K562 (cell line): ENCODE data around the gene NTN4. TPM values are rescaled to one million over a fixed set of nuclear protein-coding genes. Genes with fewer than 3 reads are reported as not detected.

Source experiments
- ATAC-seq: fragments of 200-7000 bp; cut with Tn5 transposase; 3 replicates; pipeline ENCODE4 v1.9.1; 2020; ENCODE audit warnings: moderate library complexity
- BruUV-seq: library from RNA; stranded (reverse); fragments of 400-500 nt; replicated peaks from 2 replicates; lab custom pipeline; 2021; lab: Mats Ljungman, UMichigan
- CTCF ChIA-PET: fragments of 300-600 bp; formaldehyde crosslinking; extraction: SDS; loops from one replicate; lab custom pipeline; 2021; ENCODE audit warnings: low intra/inter-chr PET ratio; lab: Yijun Ruan, JAX
- POLR2A ChIA-PET: fragments of 300-600, 350-650 bp; sonication (Branson Sonifier 250); formaldehyde crosslinking; extraction: SDS; loops from one replicate; lab custom pipeline; 2021; ENCODE audit warnings: antibody characterized with exemption, inconsistent platforms; lab: Yijun Ruan, JAX
- DNase-seq, 4 experiments: peaks; one replicate each; pipeline versions ENCODE4 v3.0.0 to v3.0.0-alpha.2; 2011 to 2018; ENCODE audit warnings: low spot score in 3 of 4, mixed read lengths in 3 of 4; ENCODE audit errors: extremely low read depth in 1 of 4
- FAIRE-seq: peaks from 2 replicates; lab custom pipeline; 2011; peaks lifted over from hg19 to GRCh38; lab: Jason Lieb, UNC
- H2AFZ ChIP-seq: 2 replicates; pipeline ENCODE4 v1.6.0; 2011; ENCODE audit warnings: low read depth, low read length, control low read depth, inconsistent platforms
- H3K27ac ChIP-seq: fragments of 200-600 bp; 3 replicates; pipeline ENCODE4 v1.8.0; 2011; ENCODE audit warnings: low read depth, mild to moderate bottlenecking, control low read depth, inconsistent platforms, low read length, moderate library complexity, mixed read lengths; ENCODE audit errors: extremely low read depth
- H3K27me3 ChIP-seq, 2 experiments: fragments of 300-600 bp in 1 of 2; 2 replicates in 1 of 2; 3 replicates in 1 of 2; pipeline versions ENCODE4 v1.6.0 to v1.8.0; 2011; ENCODE audit warnings: inconsistent platforms in 2 of 2, low read length in 2 of 2, mild to moderate bottlenecking in 1 of 2, mixed read lengths in 1 of 2, moderate library complexity in 1 of 2; ENCODE audit not compliant: control insufficient read depth in 2 of 2, insufficient read depth in 2 of 2
- H3K36me3 ChIP-seq: fragments of 300-600 bp; 3 replicates; pipeline ENCODE4 v1.8.0; 2011; ENCODE audit warnings: mild to moderate bottlenecking, low read length, inconsistent platforms; ENCODE audit not compliant: control insufficient read depth, insufficient read depth
- H3K4me1 ChIP-seq, 2 experiments: fragments of 200-600 bp in 1 of 2; replicated peaks in 1 of 2; 2 replicates in 1 of 2; 3 replicates in 1 of 2; pipeline versions ENCODE4 v1.5.1 to v1.8.0; 2011; ENCODE audit warnings: inconsistent platforms in 2 of 2, low read length in 2 of 2, mild to moderate bottlenecking in 1 of 2, mixed read lengths in 1 of 2, moderate library complexity in 1 of 2; ENCODE audit not compliant: control insufficient read depth in 2 of 2, insufficient read depth in 2 of 2
- H3K4me2 ChIP-seq: 2 replicates; pipeline ENCODE4 v1.6.1; 2011; ENCODE audit warnings: low read length, control low read depth, inconsistent platforms, mixed read lengths; ENCODE audit not compliant: insufficient read depth
- H3K4me3 ChIP-seq: fragments of 200-600 bp; sonication (generic), shearing (Covaris generic); 2 replicates; pipeline ENCODE4 v1.5.1; 2016; ENCODE audit warnings: control low read depth, inconsistent platforms
- H3K79me2 ChIP-seq: fragments of 200-600 bp; 3 replicates; pipeline ENCODE4 v1.8.0; 2011; ENCODE audit warnings: low read length, inconsistent platforms; ENCODE audit not compliant: control insufficient read depth, insufficient read depth
- H3K9ac ChIP-seq, 2 experiments: 2 replicates each; pipeline versions ENCODE4 v1.6.0 to v1.6.1; 2011; ENCODE audit warnings: low read depth in 2 of 2, low read length in 2 of 2, control low read depth in 1 of 2, inconsistent platforms in 1 of 2, mild to moderate bottlenecking in 1 of 2, mixed read lengths in 1 of 2; ENCODE audit not compliant: insufficient read depth in 1 of 2
- H3K9me1 ChIP-seq: one replicate; pipeline ENCODE4 v1.6.0; 2011; ENCODE audit warnings: inconsistent platforms, mild to moderate bottlenecking, low read length, moderate library complexity; ENCODE audit not compliant: control insufficient read depth, insufficient read depth
- H3K9me3 ChIP-seq: replicated peaks from 2 replicates; pipeline ENCODE4 v1.5.1; 2011; ENCODE audit warnings: low read depth, low read length, inconsistent platforms; ENCODE audit not compliant: control insufficient read depth, insufficient read depth
- H4K20me1 ChIP-seq: replicated peaks from 2 replicates; pipeline ENCODE4 v1.6.1; 2011; ENCODE audit warnings: low read length, inconsistent platforms, mixed read lengths; ENCODE audit not compliant: control insufficient read depth, insufficient read depth
- BRCA1 ChIP-seq, 2 experiments: fragments of 450-650 bp in 1 of 2; sonication (generic) in 1 of 2; formaldehyde crosslinking in 1 of 2; IDR thresholded peaks; 2 replicates each; pipeline versions ENCODE4 v1.5.0 to v1.6.1; 2017 to 2020; ENCODE audit warnings: mild to moderate bottlenecking in 1 of 2, missing genetic modification reagents in 1 of 2
- CCNT2 ChIP-seq: IDR thresholded peaks from 2 replicates; pipeline ENCODE4 v1.6.1; 2011; ENCODE audit warnings: borderline replicate concordance, low read depth, mild to moderate bottlenecking, moderate library complexity, mixed read lengths, low read length; ENCODE audit not compliant: insufficient read length; ENCODE audit errors: extremely low read depth
- CHAMP1 ChIP-seq: fragments of 450-650 bp; IDR thresholded peaks from 2 replicates; pipeline ENCODE4 v1.6.1; 2016; ENCODE audit warnings: mild to moderate bottlenecking
- CHD2 ChIP-seq: IDR thresholded peaks from 2 replicates; pipeline ENCODE4 v1.6.1; 2011; ENCODE audit warnings: low read depth, low read length
- DDX20 ChIP-seq: fragments of 450-650 bp; IDR thresholded peaks from 2 replicates; pipeline ENCODE4 v1.6.1; 2016; ENCODE audit warnings: missing genetic modification characterization, low read depth, mild to moderate bottlenecking, missing compliant biosample characterization, moderate library complexity
- EP400 ChIP-seq: fragments of 450-650 bp; IDR thresholded peaks from 2 replicates; pipeline ENCODE4 v1.6.1; 2017; ENCODE audit warnings: antibody characterized with exemption, mild to moderate bottlenecking, moderate library complexity
- GABPB1 ChIP-seq: sonication (generic); formaldehyde crosslinking; IDR thresholded peaks from 2 replicates; pipeline ENCODE4 v1.8.0; 2022; ENCODE audit warnings: mild to moderate bottlenecking, missing genetic modification reagents
- GTF2F1 ChIP-seq: IDR thresholded peaks from 2 replicates; pipeline ENCODE4 v1.6.1; 2011; ENCODE audit warnings: low read depth, low read length, improper control_type of control experiment
- HDGF ChIP-seq: fragments of 450-650 bp; IDR thresholded peaks from 2 replicates; pipeline ENCODE4 v1.6.1; 2016
- MEF2D ChIP-seq: conservative IDR thresholded peaks from 2 replicates; pipeline ENCODE4 v1.6.1; 2016; ENCODE audit warnings: low read depth, missing genetic modification characterization, missing compliant biosample characterization
- RBM17 ChIP-seq: fragments of 200-400 bp; formaldehyde crosslinking; IDR thresholded peaks from 2 replicates; pipeline ENCODE4 v1.6.1; 2017; ENCODE audit warnings: low read depth, mild to moderate bottlenecking, low read length, borderline replicate concordance
- ZFP36 ChIP-seq: fragments of 150-350 bp; IDR thresholded peaks from 2 replicates; pipeline ENCODE4 v1.6.1; 2018; ENCODE audit warnings: low read length, low read depth; ENCODE audit not compliant: partially characterized antibody
- ZNF253 ChIP-seq: fragments of 250-450 bp; sonication (Bioruptor Pico); conservative IDR thresholded peaks from 2 replicates; pipeline ENCODE4 v1.6.1; 2021; ENCODE audit warnings: mild to moderate bottlenecking
- ZNF79 ChIP-seq: fragments of 250-450 bp; sonication (Bioruptor Pico); IDR thresholded peaks from 2 replicates; pipeline ENCODE4 v1.4.0; 2020; ENCODE audit warnings: low read depth, mild to moderate bottlenecking, moderate library complexity
- WGBS: fragments of 100-300 bp; shearing (Covaris generic); methylation state at CpG from one replicate; pipeline ENCODE4 v1.1.6; 2016; ENCODE audit warnings: low coverage, mixed read lengths; ENCODE audit not compliant: insufficient coverage; ENCODE audit errors: missing lambda C conversion rate; 5-methylcytosine and 5-hydroxymethylcytosine counted together
- in situ Hi-C: fragments of 300-500 bp; cut with MboI; formaldehyde crosslinking; loops from 4 replicates; pipeline ENCODE4 v1.15.0; 2018; ENCODE audit warnings: inconsistent platforms, mixed read lengths
- intact Hi-C: fragments of 100-400 bp; cut with micrococcal nuclease; formaldehyde crosslinking; loops from 2 replicates; pipeline ENCODE4 v1.14.2; 2022
- polyA plus RNA-seq, 8 experiments: library from polyadenylated mRNA; depleted of rRNA in 4 of 8; stranded (reverse) in 5 of 8; unstranded in 3 of 8; fragments of >200 nt; fragmentation: Nextera tagmentation in 2 of 8; fragmentation: Illumina TruSeq in 1 of 8; extraction: Ambion mirVana in 2 of 8; extraction: Trizol in 1 of 8; gene quantifications; 2 replicates each; pipeline versions ENCODE4 v1.2.1 to v1.2.3, GENCODE V29; 2011 to 2014; ENCODE audit warnings: inconsistent platforms in 1 of 8, missing spikeins in 1 of 8
- total RNA-seq, 7 experiments: library from RNA; depleted of rRNA in 6 of 7; stranded (reverse); fragments of >200 nt in 6 of 7; fragmentation: Illumina TruSeq in 2 of 7; extraction: Trizol in 2 of 7; gene quantifications; 2 replicates each; pipeline versions ENCODE4 v1.2.1 to v1.2.3, GENCODE V29; 2011 to 2021; ENCODE audit warnings: low replicate concordance in 1 of 7
- TF ChIP-seq, protein P1 (sequence below): fragments of 250-450 bp; sonication (Bioruptor Pico); IDR thresholded peaks from 2 replicates; pipeline ENCODE4 v1.8.0; 2021; ENCODE audit warnings: moderate library complexity, mild to moderate bottlenecking, inconsistent platforms
- TF ChIP-seq, protein P2 (sequence below): sonication (generic); formaldehyde crosslinking; IDR thresholded peaks from 2 replicates; pipeline ENCODE4 v1.4.0; 2020; ENCODE audit warnings: mild to moderate bottlenecking, missing genetic modification reagents

The NTN4 gene
- total and polyA plus RNA-seq, 9 of the 15 experiments (the other 6 are each of a cell fraction or from before 2014, with no cell fraction given) = 0.13 TPM; not detected in 8

DNA sequence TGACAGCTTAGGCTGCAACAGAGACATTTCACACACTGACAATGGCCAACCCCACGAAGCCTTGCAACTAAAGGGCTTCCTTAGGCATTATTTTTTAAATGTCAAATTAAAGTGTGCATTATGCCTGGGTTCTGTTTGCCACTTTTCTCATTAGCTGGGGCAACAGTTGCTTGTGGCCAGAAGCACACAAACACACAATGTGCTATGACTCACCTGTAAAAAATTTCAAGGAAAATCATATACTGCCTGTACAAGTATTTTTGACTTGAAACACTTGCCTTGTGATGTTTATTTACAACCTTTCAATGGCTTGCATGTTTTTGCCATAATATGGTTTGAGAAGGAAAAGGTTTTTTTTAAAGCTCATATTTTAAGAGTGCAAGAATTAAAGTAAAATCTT, 1.9 kb downstream of the NTN4 start:
- no peak overlapping the region for H3K27ac ChIP-seq
- CTCF ChIA-PET = no interaction called here
- no peak overlapping the region for H3K4me3 ChIP-seq
- WGBS = 0% methylated on average over 1 of the region's 1 CpG
- no peak for ATAC-seq
- no peak for FAIRE-seq
- no peaks in the 10 kb centered on the region for H3K79me2 ChIP-seq
- no peak for DNase-seq
- intact Hi-C loops (no loop called here), in situ Hi-C loops (no loop called here)
- POLR2A ChIA-PET = no interaction called here
- H3K9ac ChIP-seq = no peak overlapping the region
- peaks cover 0 to 12% of the 10 kb centered on the region in 2 experiments; a peak in 1 of 5 replicates for H3K4me1 ChIP-seq
- H2AFZ ChIP-seq = no peak overlapping the region
- no peaks in the 10 kb centered on the region for H4K20me1 ChIP-seq
- H3K9me1 ChIP-seq = no peaks in the 10 kb centered on the region
- H3K27me3 ChIP-seq = peaks cover 28 to 39% of the 10 kb centered on the region in 2 experiments
- no TSS peak for BruUV-seq
- H3K9me3 ChIP-seq = no peaks in the 10 kb centered on the region
- no peak overlapping the region for H3K4me2 ChIP-seq
- no peaks in the 10 kb centered on the region for H3K36me3 ChIP-seq
- TF ChIP-seq, protein P1, sequence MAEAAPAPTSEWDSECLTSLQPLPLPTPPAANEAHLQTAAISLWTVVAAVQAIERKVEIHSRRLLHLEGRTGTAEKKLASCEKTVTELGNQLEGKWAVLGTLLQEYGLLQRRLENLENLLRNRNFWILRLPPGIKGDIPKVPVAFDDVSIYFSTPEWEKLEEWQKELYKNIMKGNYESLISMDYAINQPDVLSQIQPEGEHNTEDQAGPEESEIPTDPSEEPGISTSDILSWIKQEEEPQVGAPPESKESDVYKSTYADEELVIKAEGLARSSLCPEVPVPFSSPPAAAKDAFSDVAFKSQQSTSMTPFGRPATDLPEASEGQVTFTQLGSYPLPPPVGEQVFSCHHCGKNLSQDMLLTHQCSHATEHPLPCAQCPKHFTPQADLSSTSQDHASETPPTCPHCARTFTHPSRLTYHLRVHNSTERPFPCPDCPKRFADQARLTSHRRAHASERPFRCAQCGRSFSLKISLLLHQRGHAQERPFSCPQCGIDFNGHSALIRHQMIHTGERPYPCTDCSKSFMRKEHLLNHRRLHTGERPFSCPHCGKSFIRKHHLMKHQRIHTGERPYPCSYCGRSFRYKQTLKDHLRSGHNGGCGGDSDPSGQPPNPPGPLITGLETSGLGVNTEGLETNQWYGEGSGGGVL = no peak
- TF ChIP-seq GTF2F1 = no peak
- TF ChIP-seq HDGF = no peak
- TF ChIP-seq DDX20 (tag) = no peak
- no peak for TF ChIP-seq ZFP36
- no peak for TF ChIP-seq BRCA1 (IDR thresholded peaks at IDR 0.05)
- TF ChIP-seq BRCA1 (CRISPR knock-in tag; IDR thresholded peaks at IDR 0.05) = no peak
- TF ChIP-seq GABPB1 (CRISPR knock-in tag) = no peak
- no peak for TF ChIP-seq ZNF253 (CRISPR knock-in tag)
- TF ChIP-seq, protein P2, sequence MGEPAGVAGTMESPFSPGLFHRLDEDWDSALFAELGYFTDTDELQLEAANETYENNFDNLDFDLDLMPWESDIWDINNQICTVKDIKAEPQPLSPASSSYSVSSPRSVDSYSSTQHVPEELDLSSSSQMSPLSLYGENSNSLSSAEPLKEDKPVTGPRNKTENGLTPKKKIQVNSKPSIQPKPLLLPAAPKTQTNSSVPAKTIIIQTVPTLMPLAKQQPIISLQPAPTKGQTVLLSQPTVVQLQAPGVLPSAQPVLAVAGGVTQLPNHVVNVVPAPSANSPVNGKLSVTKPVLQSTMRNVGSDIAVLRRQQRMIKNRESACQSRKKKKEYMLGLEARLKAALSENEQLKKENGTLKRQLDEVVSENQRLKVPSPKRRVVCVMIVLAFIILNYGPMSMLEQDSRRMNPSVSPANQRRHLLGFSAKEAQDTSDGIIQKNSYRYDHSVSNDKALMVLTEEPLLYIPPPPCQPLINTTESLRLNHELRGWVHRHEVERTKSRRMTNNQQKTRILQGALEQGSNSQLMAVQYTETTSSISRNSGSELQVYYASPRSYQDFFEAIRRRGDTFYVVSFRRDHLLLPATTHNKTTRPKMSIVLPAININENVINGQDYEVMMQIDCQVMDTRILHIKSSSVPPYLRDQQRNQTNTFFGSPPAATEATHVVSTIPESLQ (CRISPR knock-in tag) = no peak
- no peak for TF ChIP-seq CHAMP1
- TF ChIP-seq CCNT2 = no peak
- TF ChIP-seq MEF2D (tag) = no peak
- TF ChIP-seq CHD2 = no peak
- TF ChIP-seq RBM17 = no peak
- TF ChIP-seq EP400 = no peak
- no peak for TF ChIP-seq ZNF79 (CRISPR knock-in tag)
